H9 (cell line): ENCODE results near the gene FBXO38. TPM values are rescaled to one million over a fixed set of nuclear protein-coding genes. Genes with fewer than 3 reads are reported as not detected.

Source experiments
- DNase-seq: peaks from one replicate; pipeline ENCODE4 v3.0.0-alpha.2; 2017
- H2AFZ ChIP-seq: one replicate; pipeline ENCODE4 v1.6.1; 2013; ENCODE audit warnings: mild to moderate bottlenecking, low read length, control low read depth, moderate library complexity
- H2AK5ac ChIP-seq: 2 replicates; pipeline ENCODE4 v1.6.1; 2013; ENCODE audit warnings: low read length, control low read depth, mixed read lengths; ENCODE audit not compliant: insufficient read length
- H2BK120ac ChIP-seq: one replicate; pipeline ENCODE4 v1.6.1; 2013; ENCODE audit warnings: low read depth, mild to moderate bottlenecking, low read length, control low read depth, inconsistent platforms; ENCODE audit not compliant: poor library complexity, severe bottlenecking
- H2BK12ac ChIP-seq: 2 replicates; pipeline ENCODE4 v1.6.1; 2013; ENCODE audit warnings: low read length, control low read depth, mixed read lengths, low read depth; ENCODE audit not compliant: insufficient read length
- H2BK15ac ChIP-seq: 2 replicates; pipeline ENCODE4 v1.6.1; 2013; ENCODE audit warnings: low read depth, low read length, control low read depth
- H2BK20ac ChIP-seq: one replicate; pipeline ENCODE4 v1.6.1; 2013; ENCODE audit warnings: low read depth, mild to moderate bottlenecking, low read length, control low read depth, inconsistent platforms; ENCODE audit not compliant: poor library complexity, severe bottlenecking
- H2BK5ac ChIP-seq: 2 replicates; pipeline ENCODE4 v1.6.1; 2013; ENCODE audit warnings: low read length, control low read depth, mixed read lengths; ENCODE audit not compliant: insufficient read length
- H3K14ac ChIP-seq: 2 replicates; pipeline ENCODE4 v1.6.1; 2013; ENCODE audit warnings: low read length, control low read depth; ENCODE audit not compliant: insufficient read depth
- H3K18ac ChIP-seq: 2 replicates; pipeline ENCODE4 v1.6.1; 2013; ENCODE audit warnings: low read depth, mild to moderate bottlenecking, mixed read lengths, low read length, control low read depth; ENCODE audit not compliant: insufficient read length
- H3K23ac ChIP-seq: 2 replicates; pipeline ENCODE4 v1.6.1; 2013; ENCODE audit warnings: low read length, control low read depth, mixed read lengths, low read depth; ENCODE audit not compliant: insufficient read length
- H3K23me2 ChIP-seq: 2 replicates; pipeline ENCODE4 v1.6.1; 2013; ENCODE audit warnings: low read depth, mild to moderate bottlenecking, mixed read lengths, low read length, control low read depth; ENCODE audit not compliant: insufficient read length, poor library complexity, severe bottlenecking
- H3K27ac ChIP-seq: 2 replicates; pipeline ENCODE4 v1.5.1; 2013; ENCODE audit warnings: low read length, control low read depth, mixed read lengths, low read depth; ENCODE audit not compliant: insufficient read length
- H3K27me3 ChIP-seq: 2 replicates; pipeline ENCODE4 v1.6.1; 2013; ENCODE audit warnings: low read length, control low read depth, inconsistent platforms; ENCODE audit not compliant: insufficient read depth
- H3K4ac ChIP-seq: 2 replicates; pipeline ENCODE4 v1.6.1; 2013; ENCODE audit warnings: low read depth, mild to moderate bottlenecking, control low read depth, inconsistent platforms, low read length, moderate library complexity
- H3K4me1 ChIP-seq: 2 replicates; pipeline ENCODE4 v1.6.1; 2013; ENCODE audit warnings: low read length, control low read depth, inconsistent platforms; ENCODE audit not compliant: insufficient read depth
- H3K4me2 ChIP-seq: 2 replicates; pipeline ENCODE4 v1.6.1; 2013; ENCODE audit warnings: low read length, control low read depth, mixed read lengths; ENCODE audit not compliant: insufficient read length, insufficient read depth
- H3K56ac ChIP-seq: 2 replicates; pipeline ENCODE4 v1.6.1; 2013; ENCODE audit warnings: low read depth, mild to moderate bottlenecking, mixed read lengths, low read length, control low read depth; ENCODE audit not compliant: insufficient read length
- H3K79me1 ChIP-seq: 2 replicates; pipeline ENCODE4 v1.6.1; 2013; ENCODE audit warnings: low read depth, mild to moderate bottlenecking, moderate library complexity, low read length, control low read depth, inconsistent platforms; ENCODE audit not compliant: insufficient read depth, poor library complexity, severe bottlenecking
- H3K79me2 ChIP-seq: 2 replicates; pipeline ENCODE4 v1.6.1; 2013; ENCODE audit warnings: low read length, control low read depth, inconsistent platforms; ENCODE audit not compliant: insufficient read depth
- H3K9ac ChIP-seq: 2 replicates; pipeline ENCODE4 v1.6.1; 2013; ENCODE audit warnings: low read length, control low read depth, mixed read lengths; ENCODE audit not compliant: insufficient read length; ENCODE audit errors: extremely low read depth
- H3K9me3 ChIP-seq: one replicate; pipeline ENCODE4 v1.6.1; 2013; ENCODE audit warnings: low read depth, low read length, inconsistent platforms; ENCODE audit not compliant: control insufficient read depth
- H3T11ph ChIP-seq: one replicate; pipeline ENCODE4 v1.6.1; 2013; ENCODE audit warnings: mild to moderate bottlenecking, low read length, control low read depth, inconsistent platforms
- H4K20me1 ChIP-seq: one replicate; pipeline ENCODE4 v1.6.1; 2013; ENCODE audit not compliant: control insufficient read depth, insufficient read length, insufficient read depth
- H4K5ac ChIP-seq: 2 replicates; pipeline ENCODE4 v1.6.1; 2013; ENCODE audit warnings: low read depth, mild to moderate bottlenecking, mixed read lengths, low read length, control low read depth; ENCODE audit not compliant: insufficient read length
- H4K8ac ChIP-seq: replicated peaks from 2 replicates; pipeline ENCODE4 v1.6.1; 2013; ENCODE audit warnings: low read length, control low read depth, mixed read lengths, low read depth; ENCODE audit not compliant: insufficient read length
- H4K91ac ChIP-seq: 2 replicates; pipeline ENCODE4 v1.6.1; 2013; ENCODE audit warnings: low read depth, mild to moderate bottlenecking, moderate library complexity, mixed read lengths, low read length, control low read depth; ENCODE audit not compliant: insufficient read length
- H3K27ac Mint-ChIP-seq, 3 experiments: 2 replicates in 2 of 3; 3 replicates in 1 of 3; pipeline ENCODE4 v1.8.0; 2020 to 2021; ENCODE audit warnings: mixed read lengths in 3 of 3, mild to moderate bottlenecking in 1 of 3, moderate library complexity in 1 of 3
- H3K27me3 Mint-ChIP-seq: 2 replicates; pipeline ENCODE4 v1.8.0; 2021; ENCODE audit warnings: low read depth, mild to moderate bottlenecking, moderate library complexity, mixed read lengths
- H3K36me3 Mint-ChIP-seq, 3 experiments: 2 replicates in 2 of 3; 3 replicates in 1 of 3; pipeline ENCODE4 v1.8.0; 2020 to 2021; ENCODE audit warnings: low read depth in 3 of 3, mixed read lengths in 3 of 3; ENCODE audit not compliant: insufficient read depth in 1 of 3
- H3K4me1 Mint-ChIP-seq, 2 experiments: 2 replicates each; pipeline ENCODE4 v1.8.0; 2020; ENCODE audit warnings: mixed read lengths in 2 of 2
- H3K4me3 Mint-ChIP-seq, 2 experiments: 2 replicates in 1 of 2; 3 replicates in 1 of 2; pipeline ENCODE4 v1.8.0; 2020 to 2021; ENCODE audit warnings: mild to moderate bottlenecking in 2 of 2, mixed read lengths in 2 of 2, moderate library complexity in 1 of 2
- H3K9me3 Mint-ChIP-seq, 2 experiments: 2 replicates in 1 of 2; 3 replicates in 1 of 2; pipeline ENCODE4 v1.8.0; 2020; ENCODE audit warnings: mild to moderate bottlenecking in 2 of 2, mixed read lengths in 2 of 2, moderate library complexity in 1 of 2
- total RNA-seq: library from RNA; stranded (reverse); gene quantifications from 2 replicates; pipeline ENCODE4 v1.2.1, GENCODE V29; 2021
- TF ChIP-seq, protein P1 (sequence below): fragments of 200-600 bp; sonication (generic); conservative IDR thresholded peaks from 3 replicates; pipeline ENCODE4 v1.8.0; 2021; ENCODE audit warnings: antibody characterized with exemption, mild to moderate bottlenecking

FBXO38 gene
- total RNA-seq, 1 experiment from 2014 or later: 34.6 TPM

DNA sequence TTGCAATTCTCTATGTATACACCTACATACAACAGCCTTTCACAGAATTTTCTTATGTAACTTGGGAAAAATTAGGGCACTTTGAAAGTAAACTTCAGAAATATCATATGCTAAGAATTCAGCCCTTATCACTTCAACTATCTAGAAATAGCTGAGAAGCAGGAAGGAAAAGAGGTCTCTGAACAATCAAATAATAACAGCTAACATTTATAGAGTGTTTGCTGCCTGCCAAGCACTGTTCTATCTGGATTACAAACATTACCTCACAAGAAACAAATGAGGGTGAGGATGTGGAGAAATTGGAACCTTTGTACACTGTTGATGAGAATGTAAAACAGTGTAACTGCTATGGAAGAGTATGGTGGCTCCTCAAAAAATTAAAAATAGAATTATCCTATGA is 4.4 kb upstream of the FBXO38 start:
- TF ChIP-seq, protein P1, sequence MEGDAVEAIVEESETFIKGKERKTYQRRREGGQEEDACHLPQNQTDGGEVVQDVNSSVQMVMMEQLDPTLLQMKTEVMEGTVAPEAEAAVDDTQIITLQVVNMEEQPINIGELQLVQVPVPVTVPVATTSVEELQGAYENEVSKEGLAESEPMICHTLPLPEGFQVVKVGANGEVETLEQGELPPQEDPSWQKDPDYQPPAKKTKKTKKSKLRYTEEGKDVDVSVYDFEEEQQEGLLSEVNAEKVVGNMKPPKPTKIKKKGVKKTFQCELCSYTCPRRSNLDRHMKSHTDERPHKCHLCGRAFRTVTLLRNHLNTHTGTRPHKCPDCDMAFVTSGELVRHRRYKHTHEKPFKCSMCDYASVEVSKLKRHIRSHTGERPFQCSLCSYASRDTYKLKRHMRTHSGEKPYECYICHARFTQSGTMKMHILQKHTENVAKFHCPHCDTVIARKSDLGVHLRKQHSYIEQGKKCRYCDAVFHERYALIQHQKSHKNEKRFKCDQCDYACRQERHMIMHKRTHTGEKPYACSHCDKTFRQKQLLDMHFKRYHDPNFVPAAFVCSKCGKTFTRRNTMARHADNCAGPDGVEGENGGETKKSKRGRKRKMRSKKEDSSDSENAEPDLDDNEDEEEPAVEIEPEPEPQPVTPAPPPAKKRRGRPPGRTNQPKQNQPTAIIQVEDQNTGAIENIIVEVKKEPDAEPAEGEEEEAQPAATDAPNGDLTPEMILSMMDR: no peak
- no peak for DNase-seq
- Mint-ChIP-seq H3K27ac (no peak overlapping the region), H3K27me3 (no peaks in the 10 kb centered on the region), H3K9me3 (peaks cover 2 to 6% of the 10 kb centered on the region in 2 experiments; a peak in 2 of 5 replicates), H3K4me3 (no peak overlapping the region), H3K4me1 (peaks cover 13 to 14% of the 10 kb centered on the region in 2 experiments), H3K36me3 (peaks cover 3 to 10% (median 7%) of the 10 kb centered on the region in 3 experiments; a peak in 4 of 7 replicates)
- no peaks in the 10 kb centered on the region for H3K4me1 ChIP-seq
- no peak overlapping the region for H4K5ac ChIP-seq
- H2BK5ac ChIP-seq: no peak overlapping the region
- H4K8ac ChIP-seq: no peak overlapping the region
- no peaks in the 10 kb centered on the region for H3K9me3 ChIP-seq
- H4K91ac ChIP-seq: no peak overlapping the region
- H3K18ac ChIP-seq: no peak overlapping the region
- H3K27me3 ChIP-seq: no peaks in the 10 kb centered on the region
- H3K14ac ChIP-seq: no peak overlapping the region
- no peak overlapping the region for H2BK20ac ChIP-seq
- no peak overlapping the region for H3K4me2 ChIP-seq
- H3K79me2 ChIP-seq: peaks cover 2% of the 10 kb centered on the region; the same call in 1 of the 2 replicates
- no peaks in the 10 kb centered on the region for H4K20me1 ChIP-seq
- H3K9ac ChIP-seq: no peak overlapping the region
- peaks cover 2% of the 10 kb centered on the region for H3K23me2 ChIP-seq
- H3K27ac ChIP-seq: no peak overlapping the region
- no peak overlapping the region for H2AK5ac ChIP-seq
- no peak overlapping the region for H3K4ac ChIP-seq
- no peak overlapping the region for H2AFZ ChIP-seq
- H2BK120ac ChIP-seq: no peak overlapping the region
- no peak overlapping the region for H3T11ph ChIP-seq
- H2BK12ac ChIP-seq: no peak overlapping the region
- no peak overlapping the region for H3K23ac ChIP-seq
- H3K79me1 ChIP-seq: no peaks in the 10 kb centered on the region
- H3K56ac ChIP-seq: no peak overlapping the region
- H2BK15ac ChIP-seq: no peak overlapping the region
